Frontal cortex (tissue), 4 donors: ENCODE results near the gene MZB1. TPM values are rescaled to one million over a fixed set of nuclear protein-coding genes. Genes with fewer than 3 reads are reported as not detected.
"Not testable (repeated sequence)": the region's sequence is repeated elsewhere in the genome, so short reads cannot be mapped to it uniquely, and the experiment has no call there.

Source experiments
- DNase-seq, 2 donors: peaks; one replicate each; pipeline ENCODE4 v3.0.0; 2012; ENCODE audit warnings: low spot score in 2 of 2
- FAIRE-seq: peaks from 2 replicates; lab custom pipeline; 2012; peaks lifted over from hg19 to GRCh38; lab: Jason Lieb, UNC
- total RNA-seq: library from RNA; depleted of rRNA; stranded (reverse); fragments of >200 nt; gene quantifications from one replicate; pipeline ENCODE4 v1.2.3, GENCODE V29; 2014
- donor health status: control.
- donor health status: control.
- donor health status: control.

Gene MZB1
- total RNA-seq, 1 donor from 2014 or later = not detected

DNA sequence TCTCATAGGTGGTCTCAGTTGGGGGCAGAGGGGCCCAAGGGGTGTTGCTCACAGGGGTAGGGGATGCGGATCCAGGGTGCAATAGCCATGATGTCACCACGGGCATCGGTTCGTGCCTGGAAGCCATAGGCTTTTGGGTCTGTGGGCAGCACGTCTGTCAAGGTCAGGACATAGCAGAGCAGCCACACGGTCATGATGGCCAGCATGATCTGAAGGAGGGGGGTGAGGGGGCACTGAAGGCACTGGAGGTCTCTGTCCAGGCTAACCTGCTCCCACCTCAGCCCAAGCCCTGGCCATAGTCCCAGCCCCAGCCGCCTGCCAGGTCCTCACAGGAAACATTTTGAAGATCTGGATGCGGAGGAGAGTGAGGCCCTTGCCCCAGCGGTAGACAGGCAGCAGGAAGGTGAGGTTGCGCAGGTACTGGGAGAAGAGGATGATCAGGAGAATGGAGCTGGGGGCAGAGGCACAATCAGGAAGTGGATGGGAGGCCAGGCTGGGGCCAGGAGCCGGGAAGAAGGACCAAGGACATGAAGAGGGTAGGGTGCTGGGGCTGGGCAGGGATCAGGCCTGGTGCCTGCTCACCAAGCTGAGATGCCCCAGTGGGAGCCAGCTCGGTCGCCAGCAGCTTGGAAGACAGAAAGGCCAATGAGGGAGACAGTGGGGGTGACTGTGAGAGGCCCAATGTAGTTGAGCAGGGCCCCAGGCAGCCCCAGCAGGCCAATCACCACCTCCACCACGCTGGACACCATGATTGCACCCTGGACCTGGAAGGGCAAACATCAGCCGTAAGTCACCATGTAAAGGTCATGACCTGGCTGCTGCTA is 9.9 kb downstream of the MZB1 start:
- DNase-seq = peak in 1 of 2 donors; percentile 11

DNA sequence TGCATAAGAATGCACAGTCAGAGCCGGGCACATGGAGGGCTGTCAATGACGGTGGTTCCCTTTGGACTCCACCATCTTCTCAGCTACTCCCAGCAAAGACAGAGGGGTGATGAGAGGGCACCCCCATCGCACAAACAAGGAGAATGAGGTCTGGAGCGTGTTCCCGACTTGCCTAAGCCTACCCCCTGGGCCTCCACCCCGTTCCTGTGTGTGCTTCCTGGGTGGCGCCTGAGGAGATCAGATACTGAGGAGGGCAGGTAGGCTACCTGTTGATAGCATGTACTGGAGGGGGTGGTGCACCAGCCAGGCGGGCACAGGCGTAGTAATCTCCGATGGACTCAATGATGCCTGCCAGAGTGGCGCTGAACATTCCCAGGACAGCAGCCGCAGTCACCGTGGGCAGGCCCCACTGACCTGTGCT is 10.8 kb downstream of the MZB1 start:
- peak in 1 of 2 donors; percentile 20 for DNase-seq
- no peak for FAIRE-seq

More for the DNA sequence above, 9.9 kb downstream of the MZB1 start:
- FAIRE-seq = no peak

- FAIRE-seq = no peak
- DNase-seq = peak in 1 of 2 donors; percentile 20
These were observed 11.4 kb downstream of the MZB1 start for GRCh38 chr5:139378101-139378825.

DNA sequence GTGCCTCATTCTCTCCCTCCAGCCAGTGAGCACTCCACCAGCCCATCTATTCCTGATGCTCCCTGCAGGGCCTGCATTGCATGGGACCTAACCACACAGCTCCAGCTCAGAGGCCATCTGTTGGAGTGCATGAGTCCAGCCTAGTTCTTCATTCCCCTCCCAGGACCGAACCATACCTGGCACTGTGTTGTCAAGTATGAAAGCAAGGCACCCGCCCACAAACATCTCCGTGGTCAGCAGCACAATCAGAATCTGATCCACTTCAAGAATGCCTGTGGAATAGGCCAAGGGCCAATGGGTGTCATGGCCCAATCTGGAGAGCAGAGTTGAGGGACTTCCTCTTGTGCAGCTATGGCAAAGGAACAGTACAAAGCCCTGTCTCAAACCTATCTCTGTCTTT is 12.5 kb downstream of the MZB1 start:
- DNase-seq = peak in 1 of 2 donors; percentile 14
- no peak for FAIRE-seq

DNA sequence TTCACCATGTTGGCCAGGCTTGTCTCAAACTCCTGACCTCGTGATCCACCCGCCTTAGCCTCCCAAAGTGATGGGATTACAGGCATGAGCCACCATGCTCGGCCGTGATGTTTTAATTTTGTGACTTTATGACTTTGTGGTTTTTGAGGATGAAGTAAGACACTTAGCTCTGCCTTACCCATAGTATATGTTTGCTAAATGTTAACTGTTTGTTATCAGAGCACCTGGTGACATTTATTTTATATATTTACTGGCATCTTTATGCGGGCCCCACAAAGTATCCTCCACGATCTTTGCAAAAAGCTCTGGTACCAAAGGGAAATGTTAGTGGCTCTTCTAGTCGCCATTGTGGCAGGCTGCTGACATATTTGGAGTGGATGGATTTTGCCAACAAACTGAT is 13.3 kb downstream of the MZB1 start:
- DNase-seq (no peak), FAIRE-seq (no peak)

DNA sequence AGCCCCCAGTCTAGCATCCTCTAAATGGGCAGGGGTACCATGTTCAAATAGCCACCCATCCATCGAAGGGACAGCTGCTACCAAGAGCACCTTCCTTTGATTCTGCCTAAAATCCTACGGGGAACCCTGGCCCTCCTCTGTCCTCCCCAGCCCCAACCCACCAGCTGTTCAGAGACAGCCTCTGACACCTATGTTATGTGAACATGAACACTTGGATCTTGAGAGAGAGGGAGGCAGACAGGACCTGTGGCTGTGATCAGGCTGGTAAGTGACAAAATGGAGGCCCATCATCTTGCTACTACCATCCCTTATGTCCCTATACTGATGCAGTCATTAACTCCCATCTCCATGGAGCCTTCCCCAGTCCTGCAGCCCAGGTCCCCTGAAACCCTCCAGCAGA is 14.8 kb downstream of the MZB1 start:
- DNase-seq (peak in 1 of 2 donors; percentile 3), FAIRE-seq (no peak)

DNA sequence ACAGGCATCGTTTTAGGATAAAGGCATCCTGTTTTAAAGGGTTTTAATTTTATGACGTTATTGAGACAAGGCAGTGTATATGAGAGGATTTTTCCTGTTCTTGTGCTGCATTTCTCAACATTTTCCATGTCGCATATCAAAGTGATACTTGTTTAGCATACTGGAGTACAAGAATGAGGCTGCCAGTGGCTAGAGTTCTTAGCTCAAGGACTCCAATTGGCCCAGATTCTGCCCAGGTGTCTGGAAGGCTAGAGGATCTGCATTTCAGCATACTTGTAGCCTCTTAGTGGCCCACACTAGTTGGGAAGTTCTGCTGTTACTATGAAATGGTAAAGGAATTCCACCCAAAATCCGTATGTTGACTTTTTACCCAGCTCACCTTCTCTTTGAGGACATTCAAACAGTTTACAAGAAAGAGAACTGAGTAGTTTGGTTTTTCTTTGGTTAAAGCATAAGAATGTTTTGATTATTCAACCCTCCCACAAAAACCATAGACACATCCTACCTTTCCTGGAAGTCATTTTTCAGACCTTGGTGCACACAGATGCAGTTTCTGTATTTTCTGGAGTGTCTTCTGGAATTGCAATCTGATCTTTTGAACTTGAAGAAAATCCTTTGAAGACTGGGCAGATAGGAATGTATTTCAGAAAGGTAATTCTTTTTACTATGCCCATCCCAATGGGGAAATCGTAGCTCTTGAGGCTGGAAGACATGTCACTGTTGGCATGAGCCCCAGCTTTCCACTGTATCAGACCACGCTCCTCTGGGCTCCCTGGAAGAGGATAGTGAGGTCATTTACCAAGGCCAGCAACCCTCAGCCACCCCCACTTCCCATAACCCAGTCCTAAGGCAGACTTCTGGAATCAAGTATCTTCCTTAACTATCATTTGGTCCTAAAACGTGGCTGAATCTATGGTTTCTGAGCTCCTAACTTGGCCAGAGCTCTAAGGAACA is 18.0 kb downstream of the MZB1 start:
- FAIRE-seq (no peak), DNase-seq (no peak)

- DNase-seq (no peak), FAIRE-seq (no peak)
These were observed 20.5 kb downstream of the MZB1 start for GRCh38 chr5:139369181-139369580.

DNA sequence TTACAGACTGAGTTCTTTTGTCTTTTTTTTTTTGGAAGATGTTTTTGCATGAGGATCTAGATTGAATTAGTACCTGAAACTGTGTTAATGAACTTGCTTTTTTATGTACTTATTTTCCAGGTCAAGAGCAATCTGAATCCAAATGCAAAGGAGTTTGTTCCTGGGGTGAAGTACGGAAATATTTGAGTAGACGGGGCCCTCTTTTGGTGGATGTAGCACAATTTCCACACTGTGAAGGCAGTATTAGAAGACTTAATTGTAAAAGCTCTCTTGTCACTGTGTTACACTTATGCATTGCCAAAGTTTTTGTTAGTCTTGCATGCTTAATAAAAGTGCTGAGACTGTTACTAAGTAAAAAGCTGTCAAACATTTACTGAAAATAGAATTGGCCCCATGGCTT is 21.1 kb downstream of the MZB1 start:
- DNase-seq = peak in 1 of 2 donors; percentile 5
- FAIRE-seq = no peak

DNA sequence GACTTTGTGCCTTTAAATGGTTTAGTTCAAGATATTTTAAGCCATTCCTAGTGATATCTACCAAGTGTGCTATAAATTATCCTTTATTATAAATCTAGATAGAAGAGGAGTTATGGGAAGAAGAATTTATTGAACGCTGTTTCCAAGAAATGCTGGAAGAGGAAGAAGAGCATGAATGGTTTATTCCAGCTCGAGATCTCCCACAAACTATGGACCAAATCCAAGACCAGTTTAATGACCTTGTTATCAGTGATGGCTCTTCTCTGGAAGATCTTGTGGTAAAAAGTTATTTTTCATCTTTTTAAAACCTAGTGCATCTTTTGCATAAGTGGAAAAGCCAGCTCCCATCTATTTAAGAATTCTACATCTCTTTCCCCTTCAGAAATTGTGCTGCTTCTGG is 25.2 kb downstream of the MZB1 start:
- FAIRE-seq (no peak), DNase-seq (no peak)

DNA sequence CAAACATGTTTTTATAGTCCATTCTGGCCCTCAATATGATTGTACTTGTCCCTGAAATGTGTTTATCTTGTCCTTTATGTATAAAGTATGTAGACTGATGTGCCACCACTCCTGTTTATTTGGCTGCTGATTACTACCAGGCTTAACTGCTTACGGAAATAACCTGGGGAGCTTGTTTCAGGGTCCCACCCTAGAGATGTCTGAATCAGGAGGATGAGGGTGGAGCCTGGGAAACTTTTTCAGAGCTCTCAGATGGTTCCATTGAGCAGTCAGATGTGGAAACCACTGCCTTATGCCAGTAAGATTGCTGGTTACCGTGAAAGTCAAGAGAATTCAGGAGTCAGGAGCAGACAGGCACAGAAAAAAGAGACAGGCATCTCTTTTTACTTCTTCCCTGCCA is 25.8 kb downstream of the MZB1 start:
- DNase-seq (no peak), FAIRE-seq (no peak)

- DNase-seq (no peak), FAIRE-seq (no peak)
These were observed 27.8 kb downstream of the MZB1 start for GRCh38 chr5:139361835-139362429.

- FAIRE-seq (no peak), DNase-seq (no peak)
These were observed 29.3 kb downstream of the MZB1 start for GRCh38 chr5:139360384-139360783.

GRCh38 chr5:139358064-139358463 is 31.6 kb downstream of the MZB1 start:
- FAIRE-seq (no peak), DNase-seq (no peak)

DNA sequence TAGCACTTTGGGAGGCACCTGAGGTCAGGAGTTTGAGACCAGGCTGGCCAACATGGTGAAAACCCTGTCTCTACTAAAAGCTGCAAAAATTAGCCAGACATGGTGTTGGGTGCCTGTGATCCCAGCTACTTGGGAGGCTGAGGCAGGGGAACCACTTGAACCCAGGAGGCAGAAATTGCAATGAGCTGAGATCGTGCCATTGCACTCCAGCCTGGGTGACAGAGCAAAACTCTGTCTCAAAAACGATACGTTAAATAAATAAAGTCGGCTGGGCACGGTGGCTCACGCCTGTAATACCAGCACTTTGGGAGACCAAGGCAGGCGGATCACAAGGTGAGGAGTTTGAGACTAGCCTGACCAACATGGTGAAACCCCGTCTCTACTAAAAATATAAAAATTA is 33.8 kb downstream of the MZB1 start:
- FAIRE-seq, DNase-seq: not testable (repeated sequence)

- DNase-seq (no peak), FAIRE-seq (no peak)
These were observed 35.5 kb downstream of the MZB1 start for GRCh38 chr5:139354186-139354585.

GRCh38 chr5:139347863-139348262 is 41.9 kb downstream of the MZB1 start:
- FAIRE-seq, DNase-seq: not testable (repeated sequence)

DNA sequence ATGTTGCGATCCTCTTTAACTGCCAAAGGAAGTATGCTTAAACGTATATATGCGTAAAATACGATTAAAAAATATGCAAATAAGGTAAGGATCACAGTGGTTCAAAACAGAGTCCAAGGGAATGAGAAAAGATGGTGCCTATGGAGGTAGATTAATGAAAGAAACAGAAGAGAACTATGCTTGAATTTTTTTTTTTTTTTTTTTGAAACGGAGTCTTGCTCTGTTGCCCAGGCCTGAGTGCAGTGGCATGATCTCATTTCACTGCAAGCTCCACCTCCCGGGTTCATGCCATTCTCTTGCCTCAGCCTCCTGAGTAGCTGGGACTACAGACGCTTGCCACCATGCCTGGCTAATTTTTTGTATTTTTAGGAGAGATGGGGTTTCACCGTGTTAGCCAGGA is 44.3 kb downstream of the MZB1 start:
- FAIRE-seq, DNase-seq: not testable (repeated sequence)

DNA sequence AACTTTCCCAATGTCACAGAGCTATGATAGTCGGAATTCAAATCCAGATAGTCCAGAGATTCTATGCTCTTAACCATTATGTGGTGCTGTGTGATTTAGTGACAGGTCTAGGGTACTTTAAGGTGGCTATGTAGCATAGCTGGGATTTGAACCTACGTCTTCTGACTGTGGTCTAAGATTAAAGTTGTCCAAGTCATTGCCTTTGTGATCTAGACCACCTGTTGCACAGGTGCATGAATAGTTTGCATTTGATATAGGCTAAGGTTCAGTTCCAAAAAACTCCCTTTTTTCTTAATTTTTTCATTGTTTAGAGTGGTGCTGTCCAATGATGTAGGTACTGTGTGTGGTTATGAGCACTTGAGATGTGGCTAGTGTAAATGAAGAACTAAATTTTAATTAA is 45.5 kb downstream of the MZB1 start:
- FAIRE-seq (no peak), DNase-seq (no peak)

DNA sequence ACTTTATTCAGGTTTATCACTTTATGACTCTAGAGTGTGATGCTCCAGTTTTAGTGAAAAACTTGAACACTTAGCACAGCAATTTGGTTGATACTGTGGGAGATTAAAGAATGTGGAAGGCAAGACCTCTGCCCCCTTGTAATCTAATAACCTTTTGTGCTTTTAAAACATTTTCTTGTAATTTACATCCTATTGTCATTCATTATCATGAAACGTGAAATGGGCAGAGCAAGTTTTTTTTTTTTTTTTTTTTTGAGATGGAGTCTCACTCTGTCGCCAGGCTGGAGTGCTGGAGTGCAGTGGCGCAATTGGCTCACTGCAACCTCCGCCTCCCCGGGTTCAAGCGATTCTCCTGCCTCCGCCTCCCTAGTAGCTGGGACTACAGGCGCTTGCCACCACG is 46.2 kb downstream of the MZB1 start:
- no peak for DNase-seq
- FAIRE-seq = no peak
